HCT116 (cell line): ENCODE data around the gene ITPKB. TPM values are rescaled to one million over a fixed set of nuclear protein-coding genes. Genes with fewer than 3 reads are reported as not detected.

Experiments used
- ATAC-seq: fragments of 200-7000 bp; cut with Tn5 transposase; 2 replicates; pipeline ENCODE4 v1.9.1; 2020; ENCODE audit warnings: mild to moderate bottlenecking, moderate library complexity
- BruUV-seq: library from RNA; stranded (reverse); fragments of 400-500 nt; replicated peaks from 2 replicates; lab custom pipeline; 2021; lab: Mats Ljungman, UMichigan
- CTCF ChIA-PET: fragments of 300-600 bp; sonication (Branson Sonifier 250); formaldehyde crosslinking; loops from one replicate; lab custom pipeline; 2021; ENCODE audit warnings: antibody characterized with exemption; lab: Charles Lee
- POLR2A ChIA-PET: fragments of 300-600, 350-600 bp; sonication (Branson Sonifier 250); formaldehyde crosslinking; loops from one replicate; lab custom pipeline; 2021; ENCODE audit warnings: antibody characterized with exemption; lab: Charles Lee
- RAD21 ChIA-PET, 2 experiments: fragments of 300-600 bp; sonication (Branson Sonifier 250); formaldehyde crosslinking; loops; one replicate each; lab custom pipeline; 2023; ENCODE audit warnings: low total read pairs in 2 of 2; ENCODE audit not compliant: uncharacterized antibody in 2 of 2, unreplicated experiment in 2 of 2, low non-redundant PET in 1 of 2; lab: Charles Lee
- DNase-seq: peaks from one replicate; pipeline ENCODE4 v3.0.0-alpha.2; 2010; ENCODE audit warnings: low read depth, low spot score
- H2AFZ ChIP-seq: fragments of 200-600 bp; shearing (Covaris generic), sonication (generic); 2 replicates; pipeline ENCODE4 v1.6.1; 2017; ENCODE audit warnings: low read depth, mixed run types, mixed read lengths, antibody characterized with exemption, low read length; ENCODE audit not compliant: poor library complexity, severe bottlenecking
- H3K27ac ChIP-seq: 2 replicates; pipeline ENCODE4 v1.5.1; 2012; ENCODE audit warnings: low read depth, low read length
- H3K27me3 ChIP-seq: fragments of 200-600 bp; sonication (generic); 2 replicates; pipeline ENCODE4 v1.6.1; 2016; ENCODE audit warnings: mixed run types, low read length, mixed read lengths; ENCODE audit not compliant: insufficient read depth
- H3K36me3 ChIP-seq, 2 experiments: fragments of 200-500 bp in 1 of 2; fragments of 200-600 bp in 1 of 2; sonication (Bioruptor generic) in 1 of 2; sonication (generic) in 1 of 2; 2 replicates each; pipeline versions ENCODE4 v1.5.1 to v1.6.1; 2014 to 2016; ENCODE audit warnings: low read length in 2 of 2, inconsistent platforms in 1 of 2, mixed read lengths in 1 of 2, mixed run types in 1 of 2; ENCODE audit not compliant: insufficient read depth in 2 of 2, control insufficient read depth in 1 of 2
- H3K4me1 ChIP-seq, 2 experiments: fragments of 200-600 bp in 1 of 2; sonication (generic) in 1 of 2; 2 replicates each; pipeline versions ENCODE4 v1.5.1 to v1.6.1; 2012 to 2017; ENCODE audit warnings: low read length in 2 of 2, inconsistent platforms in 1 of 2, mild to moderate bottlenecking in 1 of 2, mixed read lengths in 1 of 2, mixed run types in 1 of 2, moderate library complexity in 1 of 2; ENCODE audit not compliant: insufficient read depth in 2 of 2, control insufficient read depth in 1 of 2
- H3K4me2 ChIP-seq: fragments of 200-600 bp; sonication (generic); 2 replicates; pipeline ENCODE4 v1.6.1; 2017; ENCODE audit warnings: mixed run types, low read length, mixed read lengths
- H3K4me3 ChIP-seq, 2 experiments: fragments of 200-600 bp in 1 of 2; sonication (generic) in 1 of 2; replicated peaks in 1 of 2; 2 replicates each; pipeline ENCODE4 v1.5.1; 2011 to 2016; ENCODE audit warnings: low read length in 2 of 2, control low read depth in 1 of 2, low read depth in 1 of 2, mild to moderate bottlenecking in 1 of 2, mixed read lengths in 1 of 2, mixed run types in 1 of 2
- H3K79me2 ChIP-seq: fragments of 200-600 bp; sonication (generic); 2 replicates; pipeline ENCODE4 v1.6.1; 2017; ENCODE audit warnings: mild to moderate bottlenecking, mixed run types, low read length, moderate library complexity, mixed read lengths; ENCODE audit not compliant: insufficient read depth
- H3K9ac ChIP-seq: fragments of 200-600 bp; sonication (generic); 2 replicates; pipeline ENCODE4 v1.6.1; 2016; ENCODE audit warnings: low read length, mixed read lengths
- H3K9me2 ChIP-seq: fragments of 200-600 bp; sonication (generic), shearing (Covaris generic); 2 replicates; pipeline ENCODE4 v1.6.1; 2017; ENCODE audit warnings: mixed run types, mild to moderate bottlenecking, moderate library complexity; ENCODE audit not compliant: insufficient read depth
- H3K9me3 ChIP-seq, 2 experiments: fragments of 200-500 bp in 1 of 2; fragments of 200-600 bp in 1 of 2; sonication (Bioruptor generic) in 1 of 2; sonication (generic) in 1 of 2; 2 replicates each; pipeline ENCODE4 v1.6.1; 2014 to 2017; ENCODE audit warnings: low read length in 2 of 2, mixed read lengths in 2 of 2, inconsistent platforms in 1 of 2, low read depth in 1 of 2, mild to moderate bottlenecking in 1 of 2, mixed run types in 1 of 2, moderate library complexity in 1 of 2; ENCODE audit not compliant: control insufficient read depth in 1 of 2, insufficient read depth in 1 of 2
- H4K20me1 ChIP-seq: fragments of 200-600 bp; sonication (generic), shearing (Covaris generic); 2 replicates; pipeline ENCODE4 v1.6.1; 2017; ENCODE audit warnings: mixed run types, mild to moderate bottlenecking, moderate library complexity; ENCODE audit not compliant: insufficient read depth
- CEBPB ChIP-seq: IDR thresholded peaks from 2 replicates; pipeline ENCODE4 v1.6.1; 2012; ENCODE audit warnings: low read depth
- EGR1 ChIP-seq: IDR thresholded peaks from 2 replicates; pipeline ENCODE4 v1.6.1; 2012; ENCODE audit warnings: low read depth
- ELF1 ChIP-seq: IDR thresholded peaks from 2 replicates; pipeline ENCODE4 v1.6.1; 2012; ENCODE audit warnings: low read depth, borderline replicate concordance
- EZH2 ChIP-seq: fragments of 200-600 bp; sonication (generic); IDR thresholded peaks from 2 replicates; pipeline ENCODE4 v1.6.1; 2017; ENCODE audit warnings: antibody characterized with exemption, mixed run types
- EZH2phosphoT487 ChIP-seq: fragments of 200-600 bp; IDR thresholded peaks from 2 replicates; pipeline ENCODE4 v1.6.1; 2018; ENCODE audit warnings: antibody characterized with exemption, borderline replicate concordance
- JUND ChIP-seq: IDR thresholded peaks from 2 replicates; pipeline ENCODE4 v1.6.1; 2012
- POLR2AphosphoS5 ChIP-seq: IDR thresholded peaks from 2 replicates; pipeline ENCODE4 v1.6.1; 2011; ENCODE audit warnings: mild to moderate bottlenecking, low read depth, low read length, moderate library complexity
- REST ChIP-seq: IDR thresholded peaks from 2 replicates; pipeline ENCODE4 v1.6.1; 2012; ENCODE audit warnings: low read depth
- SIN3A ChIP-seq: IDR thresholded peaks from 2 replicates; pipeline ENCODE4 v1.6.1; 2012; ENCODE audit warnings: low read depth
- SRF ChIP-seq: IDR thresholded peaks from 2 replicates; pipeline ENCODE4 v1.6.1; 2012; ENCODE audit warnings: low read depth
- intact Hi-C: fragments of 100-400 bp; cut with micrococcal nuclease; formaldehyde crosslinking; loops from 2 replicates; pipeline ENCODE4 v1.10.0; 2022
- total RNA-seq: library from RNA; stranded (reverse); gene quantifications from one replicate; pipeline ENCODE4 v1.2.1, GENCODE V29; 2021; ENCODE audit not compliant: unreplicated experiment

The ITPKB gene
- total RNA-seq, 1 experiment from 2014 or later, result 4.4 TPM

- H3K27ac ChIP-seq, result no peak overlapping the region
- no peaks in the 10 kb centered on the region for H3K79me2 ChIP-seq
- intact Hi-C loops, result no loop called here
- no peaks in the 10 kb centered on the region for H3K4me1 ChIP-seq
- no peak for TF ChIP-seq ELF1
- no peaks in the 10 kb centered on the region for H3K9me3 ChIP-seq
- no peaks in the 10 kb centered on the region for H3K36me3 ChIP-seq
- RAD21 ChIA-PET, result no interaction called here
- no peak for DNase-seq
- no peak overlapping the region for H3K4me3 ChIP-seq
- no peak overlapping the region for H3K9ac ChIP-seq
- no peaks in the 10 kb centered on the region for H4K20me1 ChIP-seq
- POLR2A ChIA-PET, result no interaction called here
- H2AFZ ChIP-seq, result no peak overlapping the region
- CTCF ChIA-PET, result interaction anchor here (1.3 kb wide), 1 partner anchor 20 kb away, joined by 4 read pairs; no protein-coding TSS in a partner anchor
- H3K9me2 ChIP-seq, result no peaks in the 10 kb centered on the region
- H3K4me2 ChIP-seq, result no peak overlapping the region
- H3K27me3 ChIP-seq, result no peaks in the 10 kb centered on the region
- BruUV-seq, result no TSS peak
- no peak for ATAC-seq
Measured at GRCh38 chr1:226589008-226589733, 149.9 kb downstream of the ITPKB start.

- TF ChIP-seq REST (no peak), SRF (no peak), EGR1 (no peak), CEBPB (no peak), POLR2AphosphoS5 (no peak), EZH2 (no peak), JUND (no peak), ELF1 (no peak), SIN3A (no peak), EZH2phosphoT487 (no peak)
- H3K4me3 ChIP-seq, result no peak overlapping the region
- no peak overlapping the region for H3K9ac ChIP-seq
- H2AFZ ChIP-seq, result no peak overlapping the region
- no peaks in the 10 kb centered on the region for H3K27me3 ChIP-seq
- H4K20me1 ChIP-seq, result no peaks in the 10 kb centered on the region
- BruUV-seq, result no TSS peak
- no peaks in the 10 kb centered on the region for H3K36me3 ChIP-seq
- POLR2A ChIA-PET, result no interaction called here
- no peaks in the 10 kb centered on the region for H3K4me1 ChIP-seq
- intact Hi-C loops, result no loop called here
- RAD21 ChIA-PET, result no interaction called here
- no peaks in the 10 kb centered on the region for H3K9me3 ChIP-seq
- H3K9me2 ChIP-seq, result no peaks in the 10 kb centered on the region
- H3K4me2 ChIP-seq, result no peak overlapping the region
- CTCF ChIA-PET, result interaction anchor here (1.3 kb wide), 1 partner anchor 20 kb away, joined by 4 read pairs; no protein-coding TSS in a partner anchor
- no peak for ATAC-seq
- DNase-seq, result no peak
- H3K79me2 ChIP-seq, result no peaks in the 10 kb centered on the region
- no peak overlapping the region for H3K27ac ChIP-seq
Measured at GRCh38 chr1:226588484-226588883, 150.6 kb downstream of the ITPKB start.
